ENCODE results near the gene CDADC1. TPM values are rescaled to one million over a fixed set of nuclear protein-coding genes. Genes with fewer than 3 reads are reported as not detected.

Gene CDADC1
- total RNA-seq, 6 experiments from 2014 or later: 2.2 to 10.1 (median 5.4) TPM

DNA sequence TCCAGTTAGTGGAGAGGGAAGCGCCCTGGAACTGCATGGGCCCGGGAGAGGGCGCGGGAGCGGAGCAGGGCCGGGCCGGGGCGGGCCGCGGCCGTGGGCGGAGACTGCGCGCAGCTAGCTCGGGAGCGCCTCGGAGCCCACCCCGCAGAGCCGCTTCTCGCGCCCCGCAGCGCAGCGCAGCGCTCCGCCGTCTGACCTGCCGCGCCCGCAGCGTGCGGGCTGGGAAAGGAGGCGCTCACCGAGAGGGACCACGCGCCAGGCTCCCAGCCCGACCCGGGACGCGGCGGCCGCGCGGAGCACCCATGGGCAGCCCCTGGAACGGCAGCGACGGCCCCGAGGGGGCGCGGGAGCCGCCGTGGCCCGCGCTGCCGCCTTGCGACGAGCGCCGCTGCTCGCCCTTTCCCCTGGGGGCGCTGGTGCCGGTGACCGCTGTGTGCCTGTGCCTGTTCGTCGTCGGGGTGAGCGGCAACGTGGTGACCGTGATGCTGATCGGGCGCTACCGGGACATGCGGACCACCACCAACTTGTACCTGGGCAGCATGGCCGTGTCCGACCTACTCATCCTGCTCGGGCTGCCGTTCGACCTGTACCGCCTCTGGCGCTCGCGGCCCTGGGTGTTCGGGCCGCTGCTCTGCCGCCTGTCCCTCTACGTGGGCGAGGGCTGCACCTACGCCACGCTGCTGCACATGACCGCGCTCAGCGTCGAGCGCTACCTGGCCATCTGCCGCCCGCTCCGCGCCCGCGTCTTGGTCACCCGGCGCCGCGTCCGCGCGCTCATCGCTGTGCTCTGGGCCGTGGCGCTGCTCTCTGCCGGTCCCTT is 27.5 kb upstream of the CDADC1 start, which contains the start of gene MLNR:
MLNR (plus strand) TSS at position 303 of the 820 bp plus-strand sequence; CDS start at position 303, 0 bp downstream.
- WGBS (ENCODE audit: insufficient coverage, low coverage, low lambda C conversion rate, missing lambda C conversion rate): 0% methylated on average over 4 of the region's 111 CpGs
- Histone ChIP-seq H3K27me3 (peaks cover 0 to 5% of the 10 kb centered on the region in 2 donors), H3K9me3 (no peaks in the 10 kb centered on the region), H3K4me1 (peaks cover 0 to 5% (median under 1%) of the 10 kb centered on the region in 4 donors), H3K36me3 (no peaks in the 10 kb centered on the region), H3K4me3 (peak within 1 kb of the TSS; percentile 9 to 51 (median 32)), H3K27ac (no peak within 1 kb of the TSS)
- peak; percentile 79 to 84 (median 82) for ATAC-seq
- intact Hi-C loops (cut with DNase I): no loop called here
- TF ChIP-seq, protein P1, sequence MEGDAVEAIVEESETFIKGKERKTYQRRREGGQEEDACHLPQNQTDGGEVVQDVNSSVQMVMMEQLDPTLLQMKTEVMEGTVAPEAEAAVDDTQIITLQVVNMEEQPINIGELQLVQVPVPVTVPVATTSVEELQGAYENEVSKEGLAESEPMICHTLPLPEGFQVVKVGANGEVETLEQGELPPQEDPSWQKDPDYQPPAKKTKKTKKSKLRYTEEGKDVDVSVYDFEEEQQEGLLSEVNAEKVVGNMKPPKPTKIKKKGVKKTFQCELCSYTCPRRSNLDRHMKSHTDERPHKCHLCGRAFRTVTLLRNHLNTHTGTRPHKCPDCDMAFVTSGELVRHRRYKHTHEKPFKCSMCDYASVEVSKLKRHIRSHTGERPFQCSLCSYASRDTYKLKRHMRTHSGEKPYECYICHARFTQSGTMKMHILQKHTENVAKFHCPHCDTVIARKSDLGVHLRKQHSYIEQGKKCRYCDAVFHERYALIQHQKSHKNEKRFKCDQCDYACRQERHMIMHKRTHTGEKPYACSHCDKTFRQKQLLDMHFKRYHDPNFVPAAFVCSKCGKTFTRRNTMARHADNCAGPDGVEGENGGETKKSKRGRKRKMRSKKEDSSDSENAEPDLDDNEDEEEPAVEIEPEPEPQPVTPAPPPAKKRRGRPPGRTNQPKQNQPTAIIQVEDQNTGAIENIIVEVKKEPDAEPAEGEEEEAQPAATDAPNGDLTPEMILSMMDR (IDR thresholded peaks at IDR 0.05): peak in 1 of 4 donors; percentile 20
- TF ChIP-seq POLR2A (IDR thresholded peaks at IDR 0.05): no peak
- DNase-seq: peak in 2 of 3 donors; percentile 54 to 65

DNA sequence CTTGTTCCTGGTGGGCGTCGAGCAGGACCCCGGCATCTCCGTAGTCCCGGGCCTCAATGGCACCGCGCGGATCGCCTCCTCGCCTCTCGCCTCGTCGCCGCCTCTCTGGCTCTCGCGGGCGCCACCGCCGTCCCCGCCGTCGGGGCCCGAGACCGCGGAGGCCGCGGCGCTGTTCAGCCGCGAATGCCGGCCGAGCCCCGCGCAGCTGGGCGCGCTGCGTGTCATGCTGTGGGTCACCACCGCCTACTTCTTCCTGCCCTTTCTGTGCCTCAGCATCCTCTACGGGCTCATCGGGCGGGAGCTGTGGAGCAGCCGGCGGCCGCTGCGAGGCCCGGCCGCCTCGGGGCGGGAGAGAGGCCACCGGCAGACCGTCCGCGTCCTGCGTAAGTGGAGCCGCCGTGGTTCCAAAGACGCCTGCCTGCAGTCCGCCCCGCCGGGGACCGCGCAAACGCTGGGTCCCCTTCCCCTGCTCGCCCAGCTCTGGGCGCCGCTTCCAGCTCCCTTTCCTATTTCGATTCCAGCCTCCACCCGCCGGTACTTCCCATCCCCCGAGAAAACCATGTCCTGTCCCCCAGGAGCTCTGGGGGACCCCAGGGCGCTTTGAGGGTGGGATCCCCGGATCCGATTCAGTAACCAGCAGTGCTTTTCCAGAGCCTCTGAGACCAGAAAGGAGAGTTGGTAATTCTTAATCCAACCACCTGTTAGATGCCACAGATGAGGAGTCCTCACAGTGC is 26.7 kb upstream of the CDADC1 start:
- WGBS (ENCODE audit: insufficient coverage, low coverage, low lambda C conversion rate, missing lambda C conversion rate): 23% methylated on average over 6 of the region's 73 CpGs

DNA sequence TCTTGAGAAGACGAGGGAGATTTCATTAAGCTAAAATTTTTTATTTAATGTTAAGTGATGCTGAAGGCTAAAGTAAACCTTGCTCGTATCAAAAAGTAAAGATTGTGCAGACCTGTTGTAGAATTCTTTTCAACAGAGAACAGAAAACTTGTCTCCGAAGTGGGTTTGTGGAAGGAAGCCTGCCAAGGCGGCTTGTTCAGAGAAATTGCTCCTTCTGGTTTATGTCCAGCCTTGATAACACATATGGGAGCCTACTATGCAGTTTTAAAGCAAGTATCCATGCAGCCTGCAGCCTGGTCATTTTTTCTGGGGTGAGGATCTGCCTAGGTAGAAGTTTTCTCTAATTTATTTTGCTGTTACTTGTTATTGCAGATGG is 26.1 kb upstream of the CDADC1 start:
- H3K4me3 ChIP-seq: no peak overlapping the region
- H3K27ac ChIP-seq: no peak overlapping the region
- H3K36me3 ChIP-seq: no peaks in the 10 kb centered on the region
- TF ChIP-seq POLR2A (IDR thresholded peaks at IDR 0.05): no peak
- TF ChIP-seq, protein P1 (IDR thresholded peaks at IDR 0.05): no peak
- intact Hi-C loops (cut with DNase I): no loop called here
- 82% methylated on average over 4 of the region's 4 CpGs for WGBS (ENCODE audit: insufficient coverage, low coverage, low lambda C conversion rate, missing lambda C conversion rate)
- no peaks in the 10 kb centered on the region for H3K9me3 ChIP-seq
- no peak for DNase-seq
- ATAC-seq: no peak
- H3K27me3 ChIP-seq: peaks cover 0 to 5% of the 10 kb centered on the region in 2 donors
- H3K4me1 ChIP-seq: peaks cover 0 to 10% (median 4%) of the 10 kb centered on the region in 4 donors

More for the DNA sequence above, 26.7 kb upstream of the CDADC1 start:
- peak in 1 of 4 donors; percentile 4 for ATAC-seq
- intact Hi-C loops (cut with DNase I): no loop called here
- Histone ChIP-seq H3K9me3 (no peaks in the 10 kb centered on the region), H3K4me1 (peaks cover 0 to 10% (median 4%) of the 10 kb centered on the region in 4 donors), H3K27ac (no peak overlapping the region), H3K36me3 (no peaks in the 10 kb centered on the region), H3K4me3 (peak overlapping the region; percentile 9 to 51 (median 32)), H3K27me3 (peaks cover 0 to 5% of the 10 kb centered on the region in 2 donors)
- DNase-seq: no peak
- TF ChIP-seq POLR2A (IDR thresholded peaks at IDR 0.05): no peak
- TF ChIP-seq, protein P1 (IDR thresholded peaks at IDR 0.05): no peak

DNA sequence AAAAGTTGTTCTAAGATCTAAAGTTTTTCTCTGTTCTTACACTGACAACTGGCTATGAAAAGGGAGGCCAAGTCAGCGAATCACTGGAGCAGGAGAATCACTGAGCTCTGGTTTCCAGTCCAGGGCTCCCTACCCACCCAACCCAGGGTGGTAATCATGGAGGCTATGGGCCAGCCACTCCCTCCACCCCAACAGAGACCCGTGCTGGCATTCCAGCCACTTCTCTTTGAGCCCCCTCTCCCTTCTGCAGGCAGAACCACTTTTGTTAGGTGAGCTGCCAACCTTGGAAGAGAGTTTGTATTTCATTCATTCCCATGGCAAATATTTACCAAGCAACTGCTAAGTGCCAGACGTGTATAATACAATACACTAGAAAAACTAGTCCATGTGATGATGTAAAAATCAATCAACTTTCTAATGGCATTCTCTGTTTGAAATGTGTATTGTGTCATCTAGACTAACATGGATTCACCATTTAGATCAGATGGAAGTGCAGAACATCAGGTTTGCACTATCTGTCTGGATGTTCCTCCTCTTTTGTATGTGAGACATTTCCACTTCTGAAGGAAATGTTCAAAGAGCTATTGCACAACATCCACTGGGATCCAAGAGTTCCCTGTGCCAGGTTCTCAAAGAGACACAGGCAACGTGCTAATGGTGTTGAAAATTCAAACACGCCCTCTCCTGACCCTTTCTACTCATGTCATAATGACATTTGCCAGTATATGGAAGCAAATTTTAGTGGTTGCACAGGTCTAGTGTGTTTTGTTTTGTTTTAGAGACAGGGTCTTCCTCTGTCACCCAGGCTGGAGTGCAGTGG is 22.3 kb upstream of the CDADC1 start:
- H3K27ac ChIP-seq: peak overlapping the region in 1 of 3 donors; percentile 50
- no peaks in the 10 kb centered on the region for H3K9me3 ChIP-seq
- peaks cover 0 to 5% of the 10 kb centered on the region in 2 donors for H3K27me3 ChIP-seq
- intact Hi-C loops (cut with DNase I): no loop called here
- peak in 1 of 3 donors; percentile 64 for DNase-seq
- H3K36me3 ChIP-seq: no peaks in the 10 kb centered on the region
- H3K4me1 ChIP-seq: peaks cover 0 to 10% (median 4%) of the 10 kb centered on the region in 4 donors
- no peak for TF ChIP-seq POLR2A (IDR thresholded peaks at IDR 0.05)
- TF ChIP-seq, protein P1 (IDR thresholded peaks at IDR 0.05): peak in 3 of 4 donors; percentile 13 to 32 (median 18)
- 35% methylated on average over 5 of the region's 5 CpGs for WGBS (ENCODE audit: insufficient coverage, low coverage, low lambda C conversion rate, missing lambda C conversion rate)
- H3K4me3 ChIP-seq: no peak overlapping the region
- ATAC-seq: peak; percentile 88 to 95 (median 92)

Data from right lobe of liver (tissue), 6 donors.